Lower lobe of right lung (tissue), 2 donors: Measurements from ENCODE around the gene MPO. TPM values are rescaled to one million over a fixed set of nuclear protein-coding genes. Genes with fewer than 3 reads are reported as not detected.
A peak's percentile ranks its signal among the peaks of the same experiment; 100 is the strongest.

Experiments used
- ATAC-seq, 2 donors: fragments of 200-7000 bp; cut with Tn5 transposase; one replicate each; pipeline ENCODE4 v1.9.1; 2020 to 2022; ENCODE audit warnings: mild to moderate bottlenecking in 2 of 2, moderate library complexity in 2 of 2
- DNase-seq: peaks from one replicate; pipeline ENCODE4 v3.0.0-alpha.2; 2020
- H3K27ac ChIP-seq: fragments of 200-600 bp; one replicate; pipeline ENCODE4 v1.8.0; 2022
- H3K27me3 ChIP-seq: fragments of 200-600 bp; one replicate; pipeline ENCODE4 v1.8.0; 2022; ENCODE audit warnings: low read depth
- H3K36me3 ChIP-seq: fragments of 200-600 bp; one replicate; pipeline ENCODE4 v1.8.0; 2022; ENCODE audit warnings: mild to moderate bottlenecking
- H3K4me1 ChIP-seq: fragments of 200-600 bp; one replicate; pipeline ENCODE4 v1.8.0; 2022
- H3K4me3 ChIP-seq: fragments of 200-600 bp; one replicate; pipeline ENCODE4 v1.8.0; 2022; ENCODE audit warnings: mild to moderate bottlenecking
- H3K9me3 ChIP-seq: fragments of 200-600 bp; one replicate; pipeline ENCODE4 v1.8.0; 2022
- CTCF ChIP-seq: fragments of 200-600 bp; IDR thresholded peaks from one replicate; pipeline ENCODE4 v1.8.0; 2022; ENCODE audit warnings: antibody characterized with exemption, mild to moderate bottlenecking
- intact Hi-C: fragments of 100-400 bp; cut with DNase I; formaldehyde crosslinking; loops from one replicate; pipeline ENCODE4 v1.11.0; 2022
- total RNA-seq: library from RNA; stranded (reverse); fragmentation: NEBNext Ultra II Directional; extraction: Animal tissue kit (Norgen Biotek cat#: 25700); gene quantifications from one replicate; pipeline ENCODE4 v1.2.1, GENCODE V29; 2021
- donor health status: DM: no; HTN: yes; CAD: no; lungs with severe emphysema.

Gene MPO
- total RNA-seq, 1 donor from 2014 or later, result 1.1 TPM

DNA sequence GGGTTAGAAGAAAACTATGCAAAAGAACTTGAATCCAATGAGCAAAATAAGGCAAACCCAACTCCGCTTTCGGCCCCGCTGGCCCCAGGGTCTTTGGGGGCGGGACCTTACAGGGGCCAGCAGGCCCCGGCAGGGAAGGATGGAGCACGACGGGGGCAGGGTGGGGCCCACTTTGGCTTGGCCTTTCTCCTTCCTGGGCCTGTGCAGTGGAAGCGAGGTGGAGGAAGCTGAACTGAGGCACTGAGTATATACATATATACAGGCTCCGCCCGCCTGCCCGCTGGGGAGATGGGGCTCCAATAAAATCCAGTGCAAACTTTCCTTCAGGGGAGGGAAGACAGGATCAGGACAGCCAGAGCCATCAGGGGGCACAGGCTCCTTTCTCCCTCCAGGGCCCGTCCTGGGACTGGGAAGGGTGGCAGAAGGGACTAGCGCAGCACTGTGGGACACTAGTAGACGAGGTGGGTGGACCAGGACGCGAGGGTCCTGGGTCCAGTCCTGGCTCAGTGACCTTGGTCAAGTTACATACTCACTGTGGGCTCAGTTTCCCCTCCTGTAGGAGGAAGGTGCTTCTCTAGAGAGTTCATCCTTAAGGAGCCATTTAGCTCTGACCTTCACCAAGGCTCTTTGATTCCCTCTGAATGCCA is 20.9 kb upstream of the MPO start:
- intact Hi-C loops, result no loop called here
- Histone ChIP-seq H3K4me3 (no peak overlapping the region), H3K27me3 (no peaks in the 10 kb centered on the region), H3K9me3 (no peaks in the 10 kb centered on the region), H3K4me1 (no peaks in the 10 kb centered on the region), H3K27ac (no peak overlapping the region), H3K36me3 (no peaks in the 10 kb centered on the region)
- TF ChIP-seq CTCF, result no peak
- DNase-seq (no peak), ATAC-seq (no peak)

DNA sequence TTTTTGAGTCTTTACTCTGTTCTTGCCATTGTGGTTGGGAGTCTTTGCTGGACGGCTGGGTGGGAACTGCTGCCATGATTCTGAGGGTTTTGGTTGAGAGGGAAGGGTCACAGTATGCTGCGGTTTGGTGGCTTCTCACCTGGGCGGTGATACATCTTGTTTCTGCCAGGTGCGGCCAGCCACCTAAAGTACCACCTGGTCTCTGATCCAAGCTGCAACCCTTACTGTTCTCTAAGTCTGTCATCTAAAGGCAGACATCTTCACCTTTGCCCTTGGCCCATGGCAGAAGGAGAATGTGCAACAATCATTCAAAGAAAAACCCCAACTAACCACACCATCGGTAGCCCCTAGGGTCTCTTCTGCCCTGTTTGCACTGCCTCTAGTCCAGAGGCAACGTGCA is 19.6 kb upstream of the MPO start:
- Histone ChIP-seq H3K4me3 (no peak overlapping the region), H3K4me1 (no peaks in the 10 kb centered on the region), H3K27ac (no peak overlapping the region), H3K9me3 (no peaks in the 10 kb centered on the region), H3K27me3 (no peaks in the 10 kb centered on the region), H3K36me3 (no peaks in the 10 kb centered on the region)
- TF ChIP-seq CTCF, result no peak
- intact Hi-C loops, result no loop called here
- no peak for ATAC-seq
- peak; percentile 10 for DNase-seq

GRCh38 chr17:58294034-58294433 is 13.3 kb upstream of the MPO start:
- no peak for TF ChIP-seq CTCF
- ATAC-seq, result no peak
- intact Hi-C loops, result no loop called here
- Histone ChIP-seq H3K4me3 (no peak overlapping the region), H3K36me3 (no peaks in the 10 kb centered on the region), H3K9me3 (no peaks in the 10 kb centered on the region), H3K4me1 (no peaks in the 10 kb centered on the region), H3K27me3 (no peaks in the 10 kb centered on the region), H3K27ac (no peak overlapping the region)
- DNase-seq, result no peak

DNA sequence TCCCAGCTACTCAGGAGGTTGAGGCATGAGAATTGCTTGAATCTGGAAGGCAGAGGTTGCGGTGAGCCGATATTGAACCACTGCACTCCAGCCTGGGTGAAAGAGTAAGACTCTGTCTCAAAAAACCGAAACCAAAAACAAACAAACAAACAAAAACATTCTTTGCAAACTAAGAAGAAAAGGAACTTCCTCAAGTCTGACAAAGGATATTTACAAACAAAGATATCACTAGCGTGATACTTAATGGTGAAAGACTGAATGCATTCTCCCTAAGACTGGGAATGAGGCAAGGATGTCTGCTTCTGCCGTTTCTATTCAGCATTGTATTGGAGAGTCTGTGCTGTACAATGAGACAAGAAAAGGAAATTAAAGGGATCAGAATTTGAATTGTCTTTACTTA is 10.5 kb upstream of the MPO start:
- no peak overlapping the region for H3K27ac ChIP-seq
- no peaks in the 10 kb centered on the region for H3K36me3 ChIP-seq
- H3K4me1 ChIP-seq, result no peaks in the 10 kb centered on the region
- H3K9me3 ChIP-seq, result no peaks in the 10 kb centered on the region
- H3K27me3 ChIP-seq, result peaks cover 16% of the 10 kb centered on the region
- ATAC-seq (no peak), DNase-seq (no peak)
- intact Hi-C loops, result no loop called here
- no peak overlapping the region for H3K4me3 ChIP-seq
- no peak for TF ChIP-seq CTCF

DNA sequence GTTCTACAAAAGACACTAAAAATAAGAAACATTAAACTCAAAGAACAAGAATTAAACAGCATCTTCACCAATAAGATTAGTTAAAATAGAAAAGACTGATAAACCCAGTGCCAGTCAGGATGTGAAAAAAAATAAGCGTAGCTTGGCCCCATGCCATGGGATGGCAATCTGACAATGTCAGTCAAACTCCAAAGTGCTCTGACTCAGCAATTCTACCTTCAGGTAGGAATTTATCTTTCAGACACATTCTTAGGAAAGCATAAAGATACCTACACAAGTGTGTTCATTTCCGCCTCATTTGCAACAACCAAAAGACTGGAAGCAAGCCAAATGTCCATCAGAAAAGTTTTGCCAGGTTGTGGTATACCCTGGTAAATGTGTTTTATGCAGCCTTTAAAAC is 9.1 kb upstream of the MPO start:
- H3K36me3 ChIP-seq, result no peaks in the 10 kb centered on the region
- no peak for TF ChIP-seq CTCF
- H3K27me3 ChIP-seq, result peaks cover 18% of the 10 kb centered on the region
- DNase-seq (no peak), ATAC-seq (no peak)
- no peaks in the 10 kb centered on the region for H3K9me3 ChIP-seq
- no peaks in the 10 kb centered on the region for H3K4me1 ChIP-seq
- intact Hi-C loops, result no loop called here
- H3K27ac ChIP-seq, result no peak overlapping the region
- H3K4me3 ChIP-seq, result no peak overlapping the region
